Loucy (cell line): ENCODE results near the gene ACVR2B.

Source experiments
- H2AFZ ChIP-seq: fragments of 200-600 bp; sonication (generic); 2 replicates; pipeline ENCODE4 v1.6.0; 2016; ENCODE audit warnings: antibody characterized with exemption, mild to moderate bottlenecking, low read length, moderate library complexity
- H3F3A ChIP-seq: fragments of 200-600 bp; 2 replicates; pipeline ENCODE4 v1.6.0; 2016; ENCODE audit warnings: antibody characterized with exemption, low read depth, mild to moderate bottlenecking
- H3K27me3 ChIP-seq: fragments of 200-600 bp; sonication (generic); 2 replicates; pipeline ENCODE4 v1.6.1; 2014; ENCODE audit warnings: low read length, mild to moderate bottlenecking; ENCODE audit not compliant: insufficient read depth, poor library complexity, severe bottlenecking
- H3K36me3 ChIP-seq: fragments of 200-600 bp; sonication (generic); 2 replicates; pipeline ENCODE4 v1.6.1; 2016; ENCODE audit warnings: low read length; ENCODE audit not compliant: insufficient read depth
- H3K4me1 ChIP-seq: fragments of 200-600 bp; sonication (generic); 2 replicates; pipeline ENCODE4 v1.5.1; 2014; ENCODE audit warnings: low read length, mild to moderate bottlenecking; ENCODE audit not compliant: insufficient read depth, poor library complexity, severe bottlenecking
- H3K4me2 ChIP-seq: fragments of 200-600 bp; sonication (generic); 2 replicates; pipeline ENCODE4 v1.6.0; 2014; ENCODE audit warnings: antibody characterized with exemption, low read length, low read depth, mild to moderate bottlenecking; ENCODE audit not compliant: poor library complexity, severe bottlenecking
- H3K4me3 ChIP-seq: fragments of 200-600 bp; sonication (generic); 2 replicates; pipeline ENCODE4 v1.5.1; 2014; ENCODE audit warnings: low read length, mild to moderate bottlenecking, mixed read lengths; ENCODE audit not compliant: poor library complexity, severe bottlenecking
- H3K79me2 ChIP-seq: fragments of 200-600 bp; sonication (generic); 2 replicates; pipeline ENCODE4 v1.6.1; 2014; ENCODE audit warnings: low read length; ENCODE audit not compliant: insufficient read depth
- H3K9ac ChIP-seq: fragments of 200-600 bp; sonication (generic); 2 replicates; pipeline ENCODE4 v1.6.0; 2014; ENCODE audit warnings: mild to moderate bottlenecking, low read depth, low read length, moderate library complexity; ENCODE audit not compliant: poor library complexity, severe bottlenecking
- H3K9me2 ChIP-seq: fragments of 200-600 bp; sonication (generic); replicated peaks from 2 replicates; pipeline ENCODE4 v1.6.1; 2016; ENCODE audit warnings: low read depth, low read length, mixed read lengths
- H3K9me3 ChIP-seq: fragments of 200-600 bp; sonication (generic); 2 replicates; pipeline ENCODE4 v1.6.1; 2014; ENCODE audit warnings: mild to moderate bottlenecking, antibody characterized with exemption, low read length, low read depth; ENCODE audit not compliant: insufficient read depth
- H4K20me1 ChIP-seq: fragments of 200-600 bp; sonication (generic); 2 replicates; pipeline ENCODE4 v1.6.0; 2014; ENCODE audit warnings: antibody characterized with exemption, low read length, mild to moderate bottlenecking; ENCODE audit not compliant: insufficient read depth, poor library complexity, severe bottlenecking
- EZH2phosphoT487 ChIP-seq: fragments of 200-600 bp; IDR thresholded peaks from 2 replicates; pipeline ENCODE4 v1.6.1; 2018; ENCODE audit warnings: antibody characterized with exemption, mild to moderate bottlenecking, moderate library complexity, borderline replicate concordance
- TF ChIP-seq, protein P1 (sequence below): fragments of 200-600 bp; sonication (generic); conservative IDR thresholded peaks from 2 replicates; pipeline ENCODE4 v1.5.1; 2014; ENCODE audit warnings: mild to moderate bottlenecking, antibody characterized with exemption, low read length

Gene ACVR2B

DNA sequence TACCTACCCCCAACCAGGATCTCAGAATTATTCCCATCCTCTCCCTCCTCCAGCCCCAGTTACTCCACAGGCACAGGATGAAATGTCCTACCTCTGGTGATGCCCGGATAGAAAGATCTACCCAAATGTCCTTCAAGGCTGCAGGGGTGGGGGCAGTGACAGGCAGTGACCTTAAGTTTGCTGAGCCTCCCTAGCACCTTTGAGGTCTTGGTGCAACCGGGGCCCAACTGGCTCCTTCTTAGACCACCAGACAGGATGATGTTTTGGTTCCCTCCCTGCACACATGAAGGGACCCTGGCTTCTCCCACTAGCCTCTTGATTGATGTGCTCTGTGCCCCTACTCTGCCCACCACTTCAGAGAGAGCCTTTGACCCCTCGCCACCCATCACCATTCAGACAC is 78.8 kb downstream of the ACVR2B start:
- TF ChIP-seq EZH2phosphoT487: no peak
- TF ChIP-seq, protein P1, sequence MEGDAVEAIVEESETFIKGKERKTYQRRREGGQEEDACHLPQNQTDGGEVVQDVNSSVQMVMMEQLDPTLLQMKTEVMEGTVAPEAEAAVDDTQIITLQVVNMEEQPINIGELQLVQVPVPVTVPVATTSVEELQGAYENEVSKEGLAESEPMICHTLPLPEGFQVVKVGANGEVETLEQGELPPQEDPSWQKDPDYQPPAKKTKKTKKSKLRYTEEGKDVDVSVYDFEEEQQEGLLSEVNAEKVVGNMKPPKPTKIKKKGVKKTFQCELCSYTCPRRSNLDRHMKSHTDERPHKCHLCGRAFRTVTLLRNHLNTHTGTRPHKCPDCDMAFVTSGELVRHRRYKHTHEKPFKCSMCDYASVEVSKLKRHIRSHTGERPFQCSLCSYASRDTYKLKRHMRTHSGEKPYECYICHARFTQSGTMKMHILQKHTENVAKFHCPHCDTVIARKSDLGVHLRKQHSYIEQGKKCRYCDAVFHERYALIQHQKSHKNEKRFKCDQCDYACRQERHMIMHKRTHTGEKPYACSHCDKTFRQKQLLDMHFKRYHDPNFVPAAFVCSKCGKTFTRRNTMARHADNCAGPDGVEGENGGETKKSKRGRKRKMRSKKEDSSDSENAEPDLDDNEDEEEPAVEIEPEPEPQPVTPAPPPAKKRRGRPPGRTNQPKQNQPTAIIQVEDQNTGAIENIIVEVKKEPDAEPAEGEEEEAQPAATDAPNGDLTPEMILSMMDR: no peak
- Histone ChIP-seq H3K9me2 (no peaks in the 10 kb centered on the region), H3K4me3 (no peak overlapping the region), H2AFZ (no peak overlapping the region), H3K27me3 (no peaks in the 10 kb centered on the region), H3K36me3 (no peaks in the 10 kb centered on the region; the same call in 1 of the 2 replicates), H3K4me2 (no peak overlapping the region), H3K79me2 (no peaks in the 10 kb centered on the region), H3K9ac (no peak overlapping the region), H3K9me3 (no peaks in the 10 kb centered on the region), H3F3A (no peaks in the 10 kb centered on the region), H3K4me1 (no peaks in the 10 kb centered on the region), H4K20me1 (no peaks in the 10 kb centered on the region)

DNA sequence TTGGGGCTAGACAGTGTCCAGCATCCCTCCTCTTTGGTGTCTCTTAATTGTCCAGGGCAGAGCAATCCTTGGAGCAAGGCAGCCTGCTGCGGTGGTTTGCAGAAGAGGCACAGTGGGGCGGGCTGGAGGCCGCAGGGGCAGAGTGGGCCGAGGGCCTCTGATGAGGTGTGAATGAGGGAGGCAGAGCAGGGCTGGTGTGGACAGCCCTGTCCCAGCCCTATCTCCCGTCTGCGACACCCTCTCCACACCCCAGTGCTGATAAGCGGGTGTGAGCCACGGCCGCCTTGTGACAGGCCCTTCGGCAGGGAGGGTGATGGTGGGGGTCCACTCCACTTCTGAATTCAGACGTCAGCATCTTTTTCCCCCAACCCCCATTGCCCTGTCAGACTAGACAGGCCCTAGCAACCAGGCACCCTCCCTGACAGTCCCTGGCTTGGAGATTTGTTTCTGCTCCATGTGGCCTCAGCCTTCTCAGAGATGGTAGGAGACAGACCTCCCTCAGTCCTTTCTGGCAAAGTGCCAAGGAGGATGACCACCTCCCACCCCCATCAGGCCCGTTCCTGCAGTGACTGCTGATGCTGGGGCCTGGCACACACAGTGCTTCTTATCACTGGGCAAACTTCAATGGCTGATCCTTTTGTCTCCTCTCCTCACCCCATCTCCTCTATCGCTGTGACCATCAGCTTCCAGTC is 79.7 kb downstream of the ACVR2B start:
- H4K20me1 ChIP-seq: no peaks in the 10 kb centered on the region
- no peaks in the 10 kb centered on the region; the same call in 1 of the 2 replicates for H3K36me3 ChIP-seq
- H2AFZ ChIP-seq: no peak overlapping the region
- no peak overlapping the region for H3K4me3 ChIP-seq
- no peak for TF ChIP-seq EZH2phosphoT487
- TF ChIP-seq, protein P1: no peak
- no peaks in the 10 kb centered on the region for H3K9me3 ChIP-seq
- H3K4me2 ChIP-seq: no peak overlapping the region
- no peaks in the 10 kb centered on the region for H3F3A ChIP-seq
- H3K9me2 ChIP-seq: no peaks in the 10 kb centered on the region
- no peaks in the 10 kb centered on the region for H3K27me3 ChIP-seq
- no peak overlapping the region for H3K9ac ChIP-seq
- no peaks in the 10 kb centered on the region for H3K79me2 ChIP-seq
- no peaks in the 10 kb centered on the region for H3K4me1 ChIP-seq

DNA sequence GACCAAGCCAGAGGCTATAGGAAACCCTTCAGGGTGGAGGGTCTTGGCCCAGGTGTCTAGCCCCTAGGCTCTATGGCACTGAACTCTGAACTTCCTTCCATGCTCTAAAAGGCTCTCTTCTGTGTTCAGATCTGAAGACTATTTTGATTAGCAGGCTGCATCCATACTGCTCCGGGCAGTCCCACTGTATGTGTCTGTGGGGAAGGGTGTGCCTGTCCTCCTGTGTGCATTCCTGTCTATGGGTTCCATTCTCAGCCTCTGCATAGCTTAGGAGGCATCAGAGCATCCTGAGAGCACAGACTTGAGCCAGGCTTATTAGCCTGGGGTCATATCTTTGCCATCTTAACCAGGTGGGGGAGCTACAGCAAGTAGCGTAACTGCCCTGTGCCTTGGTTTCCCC is 80.5 kb downstream of the ACVR2B start:
- no peaks in the 10 kb centered on the region for H3K4me1 ChIP-seq
- no peak overlapping the region for H2AFZ ChIP-seq
- H3K9me3 ChIP-seq: no peaks in the 10 kb centered on the region
- H3K4me3 ChIP-seq: no peak overlapping the region
- no peaks in the 10 kb centered on the region for H4K20me1 ChIP-seq
- no peak overlapping the region for H3K9ac ChIP-seq
- TF ChIP-seq EZH2phosphoT487: no peak
- TF ChIP-seq, protein P1: no peak
- H3K79me2 ChIP-seq: no peaks in the 10 kb centered on the region
- no peaks in the 10 kb centered on the region for H3K9me2 ChIP-seq
- H3K4me2 ChIP-seq: no peak overlapping the region
- no peaks in the 10 kb centered on the region for H3F3A ChIP-seq
- H3K27me3 ChIP-seq: no peaks in the 10 kb centered on the region
- H3K36me3 ChIP-seq: no peaks in the 10 kb centered on the region
